ENCODE results near the gene IGF2BP2.

IGF2BP2 gene

GRCh38 chr3:185712337-185712736 lies 112.5 kb downstream of the IGF2BP2 start:
- no peaks in the 10 kb centered on the region for H3K9me3 ChIP-seq
- H3K4me1 ChIP-seq (ENCODE audit: control insufficient read depth in 1 of 2, insufficient read depth in 1 of 2, low read depth in 1 of 2, low read length in 1 of 2), result peaks cover 7 to 17% of the 10 kb centered on the region in 2 experiments
- H3K4me3 ChIP-seq (ENCODE audit: low read depth in 1 of 2, low read length in 1 of 2), result no peak overlapping the region
- no peak for TF ChIP-seq CTCF (IDR thresholded peaks at IDR 0.05)
- H3K27ac ChIP-seq, result no peak overlapping the region
- no peaks in the 10 kb centered on the region for H3K27me3 ChIP-seq
- H3K36me3 ChIP-seq, result no peaks in the 10 kb centered on the region

- H3K27ac ChIP-seq, result no peak overlapping the region
- peaks cover 7 to 17% of the 10 kb centered on the region in 2 experiments for H3K4me1 ChIP-seq (ENCODE audit: control insufficient read depth in 1 of 2, insufficient read depth in 1 of 2, low read depth in 1 of 2, low read length in 1 of 2)
- H3K4me3 ChIP-seq (ENCODE audit: low read depth in 1 of 2, low read length in 1 of 2), result no peak overlapping the region
- no peaks in the 10 kb centered on the region for H3K36me3 ChIP-seq
- no peaks in the 10 kb centered on the region for H3K27me3 ChIP-seq
- no peaks in the 10 kb centered on the region for H3K9me3 ChIP-seq
- TF ChIP-seq CTCF (IDR thresholded peaks at IDR 0.05), result no peak
These were observed 113.5 kb downstream of the IGF2BP2 start for GRCh38 chr3:185711255-185711870.

GRCh38 chr3:185709251-185709955 lies 115.4 kb downstream of the IGF2BP2 start:
- Histone ChIP-seq H3K36me3 (no peaks in the 10 kb centered on the region), H3K4me1 (ENCODE audit: control insufficient read depth in 1 of 2, insufficient read depth in 1 of 2, low read depth in 1 of 2, low read length in 1 of 2) (peaks cover 7 to 17% of the 10 kb centered on the region in 2 experiments), H3K27ac (no peak overlapping the region), H3K9me3 (no peaks in the 10 kb centered on the region), H3K4me3 (ENCODE audit: low read depth in 1 of 2, low read length in 1 of 2) (no peak overlapping the region), H3K27me3 (no peaks in the 10 kb centered on the region)
- TF ChIP-seq CTCF (IDR thresholded peaks at IDR 0.05), result no peak

- Histone ChIP-seq H3K4me3 (ENCODE audit: low read depth in 1 of 2, low read length in 1 of 2) (no peak overlapping the region), H3K36me3 (no peaks in the 10 kb centered on the region), H3K4me1 (ENCODE audit: control insufficient read depth in 1 of 2, insufficient read depth in 1 of 2, low read depth in 1 of 2, low read length in 1 of 2) (peaks cover 7 to 16% of the 10 kb centered on the region in 2 experiments), H3K27me3 (no peaks in the 10 kb centered on the region), H3K9me3 (no peaks in the 10 kb centered on the region), H3K27ac (no peak overlapping the region)
- TF ChIP-seq CTCF (IDR thresholded peaks at IDR 0.05), result no peak
These were observed 116.5 kb downstream of the IGF2BP2 start for GRCh38 chr3:185708392-185708791.

GRCh38 chr3:185705498-185705897 lies 119.3 kb downstream of the IGF2BP2 start:
- peaks cover 0 to 9% of the 10 kb centered on the region in 2 experiments for H3K4me1 ChIP-seq (ENCODE audit: control insufficient read depth in 1 of 2, insufficient read depth in 1 of 2, low read depth in 1 of 2, low read length in 1 of 2)
- H3K4me3 ChIP-seq (ENCODE audit: low read depth in 1 of 2, low read length in 1 of 2), result no peak overlapping the region
- no peak for TF ChIP-seq CTCF (IDR thresholded peaks at IDR 0.05)

More at GRCh38 chr3:185705498-185705897, 119.3 kb downstream of the IGF2BP2 start:
- no peaks in the 10 kb centered on the region for H3K27me3 ChIP-seq
- H3K9me3 ChIP-seq, result no peaks in the 10 kb centered on the region
- no peaks in the 10 kb centered on the region for H3K36me3 ChIP-seq
- no peak overlapping the region for H3K27ac ChIP-seq

Measured in neutrophil (primary cell).